GM13977 (cell line): ENCODE results near the gene RACGAP1.

Source experiments
- DNase-seq: peaks from one replicate; pipeline ENCODE4 v3.0.0; 2012; ENCODE audit warnings: low spot score
- CTCF ChIP-seq: IDR thresholded peaks from 2 replicates; pipeline ENCODE4 v1.5.1; 2012; ENCODE audit warnings: mild to moderate bottlenecking, control low read depth; ENCODE audit not compliant: insufficient read depth; ENCODE audit errors: extremely low read depth, missing control alignments
- in situ Hi-C: fragments of 300-500 bp; cut with MboI; formaldehyde crosslinking; loops from one replicate; pipeline ENCODE4 v1.12.0; 2022; ENCODE audit warnings: low sequenced_read_pairs, low pct_unique_long_range_greater_than_20kb, mixed read lengths, inconsistent platforms; ENCODE audit not compliant: unreplicated experiment

Gene RACGAP1

GRCh38 chr12:50069539-50069938, 44.2 kb upstream of the RACGAP1 start:
- no peak for TF ChIP-seq CTCF
- no peak for DNase-seq
- in situ Hi-C loops, result no loop called here

GRCh38 chr12:50069069-50069468, 43.8 kb upstream of the RACGAP1 start:
- no peak for TF ChIP-seq CTCF
- in situ Hi-C loops, result no loop called here
- DNase-seq, result no peak

GRCh38 chr12:50066402-50066801, 41.1 kb upstream of the RACGAP1 start:
- in situ Hi-C loops, result no loop called here

GRCh38 chr12:50065726-50066310, 40.5 kb upstream of the RACGAP1 start:
- in situ Hi-C loops, result no loop called here
- no peak for TF ChIP-seq CTCF
- no peak for DNase-seq

More at GRCh38 chr12:50066402-50066801, 41.1 kb upstream of the RACGAP1 start:
- TF ChIP-seq CTCF, result no peak
- DNase-seq, result no peak

GRCh38 chr12:50062728-50063460, 37.6 kb upstream of the RACGAP1 start:
- no peak for DNase-seq
- TF ChIP-seq CTCF, result no peak
- in situ Hi-C loops, result no loop called here

GRCh38 chr12:50061946-50062686, 36.8 kb upstream of the RACGAP1 start:
- in situ Hi-C loops, result no loop called here
- no peak for DNase-seq
- TF ChIP-seq CTCF, result no peak
